HepG2 (cell line): Measurements from ENCODE around the gene BIRC2. TPM values are rescaled to one million over a fixed set of nuclear protein-coding genes. Genes with fewer than 3 reads are reported as not detected.

Source experiments
- ARID3A ChIP-seq: IDR thresholded peaks from 2 replicates; pipeline ENCODE4 v1.6.1; 2012; ENCODE audit warnings: low read depth, low read length, improper control_type of control experiment
- ARNTL ChIP-seq: sonication (generic); formaldehyde crosslinking; IDR thresholded peaks from 2 replicates; pipeline ENCODE4 v1.4.0; 2020; ENCODE audit warnings: mild to moderate bottlenecking, missing genetic modification reagents
- BRCA1 ChIP-seq: sonication (generic); formaldehyde crosslinking; IDR thresholded peaks from 2 replicates; pipeline ENCODE4 v1.4.0; 2020; ENCODE audit warnings: missing genetic modification reagents
- CSRNP2 ChIP-seq: sonication (generic); formaldehyde crosslinking; conservative IDR thresholded peaks from 2 replicates; pipeline ENCODE4 v1.8.0; 2022; ENCODE audit warnings: low read depth, missing genetic modification reagents
- FOXO4 ChIP-seq: sonication (generic); formaldehyde crosslinking; conservative IDR thresholded peaks from 2 replicates; pipeline ENCODE4 v1.8.1; 2023; ENCODE audit warnings: missing genetic modification reagents
- HNF1B ChIP-seq: sonication (generic); formaldehyde crosslinking; IDR thresholded peaks from 2 replicates; pipeline ENCODE4 v1.5.1; 2020; ENCODE audit warnings: mild to moderate bottlenecking, moderate library complexity, missing genetic modification reagents
- KLF15 ChIP-seq: sonication (generic); formaldehyde crosslinking; IDR thresholded peaks from 2 replicates; pipeline ENCODE4 v1.8.1; 2023; ENCODE audit warnings: borderline replicate concordance, mild to moderate bottlenecking, inconsistent platforms, missing genetic modification reagents, mixed read lengths
- KLF6 ChIP-seq: IDR thresholded peaks from 2 replicates; pipeline ENCODE4 v1.8.0; 2016; ENCODE audit warnings: missing biosample characterization, missing genetic modification reagents
- MEIS1 ChIP-seq: sonication (generic); formaldehyde crosslinking; IDR thresholded peaks from 2 replicates; pipeline ENCODE4 v1.9.0; 2021; ENCODE audit warnings: mild to moderate bottlenecking, missing genetic modification reagents, moderate library complexity, borderline replicate concordance
- MLXIP ChIP-seq: sonication (generic); formaldehyde crosslinking; IDR thresholded peaks from 2 replicates; pipeline ENCODE4 v1.9.0; 2021; ENCODE audit warnings: missing genetic modification reagents, borderline replicate concordance
- THRA ChIP-seq: sonication (generic); formaldehyde crosslinking; IDR thresholded peaks from 2 replicates; pipeline ENCODE4 v1.4.0; 2020; ENCODE audit warnings: missing genetic modification reagents, borderline replicate concordance
- ZFP36 ChIP-seq: fragments of 150-350 bp; IDR thresholded peaks from 2 replicates; pipeline ENCODE4 v1.6.1; 2018; ENCODE audit warnings: borderline replicate concordance, low read length, low read depth; ENCODE audit not compliant: partially characterized antibody
- ZFP37 ChIP-seq: sonication (generic); formaldehyde crosslinking; IDR thresholded peaks from 2 replicates; pipeline ENCODE4 v1.4.0; 2020; ENCODE audit warnings: missing genetic modification reagents, borderline replicate concordance
- ZNF441 ChIP-seq: sonication (generic); formaldehyde crosslinking; IDR thresholded peaks from 2 replicates; pipeline ENCODE4 v1.7.0; 2021; ENCODE audit warnings: missing genetic modification reagents, borderline replicate concordance
- ZNF530 ChIP-seq: sonication (generic); formaldehyde crosslinking; IDR thresholded peaks from 2 replicates; pipeline ENCODE4 v1.5.0; 2020; ENCODE audit warnings: low read depth, mild to moderate bottlenecking, missing genetic modification reagents
- ZNF564 ChIP-seq: sonication (generic); formaldehyde crosslinking; IDR thresholded peaks from 2 replicates; pipeline ENCODE4 v1.8.1; 2023; ENCODE audit warnings: mild to moderate bottlenecking, missing genetic modification reagents
- ZNF790 ChIP-seq: sonication (generic); formaldehyde crosslinking; IDR thresholded peaks from 2 replicates; pipeline ENCODE4 v1.8.0; 2022; ENCODE audit warnings: missing genetic modification reagents, mild to moderate bottlenecking, borderline replicate concordance
- polyA plus RNA-seq, 8 experiments: library from polyadenylated mRNA; depleted of rRNA in 3 of 8; stranded (reverse) in 7 of 8; unstranded in 1 of 8; fragments of >200 nt; fragmentation: Illumina TruSeq in 4 of 8; extraction: Trizol in 4 of 8; gene quantifications; 2 replicates each; pipeline versions ENCODE4 v1.2.1 to v1.2.3, GENCODE V29; 2011 to 2016; ENCODE audit warnings: low read depth in 4 of 8, missing spikeins in 1 of 8, mixed read lengths in 1 of 8; ENCODE audit not compliant: insufficient read depth in 1 of 8
- total RNA-seq, 5 experiments: library from RNA; depleted of rRNA; stranded (reverse); fragments of >200 nt; fragmentation: Illumina TruSeq; extraction: Trizol; gene quantifications; 2 replicates each; pipeline ENCODE4 v1.2.3, GENCODE V29; 2016; ENCODE audit warnings: low read depth in 1 of 5

BIRC2 gene
- total and polyA plus RNA-seq, 2 of the 13 experiments (the other 11 are each of a cell fraction or from before 2014, with no cell fraction given), result 61.7 to 62.2 TPM

- peak; percentile 65; the same call in 1 of the 2 replicates for TF ChIP-seq HNF1B (CRISPR knock-in tag)
- TF ChIP-seq KLF6 (CRISPR knock-in tag), result no peak
- no peak for TF ChIP-seq FOXO4
- no peak for TF ChIP-seq MEIS1
- no peak for TF ChIP-seq ARID3A
- TF ChIP-seq ZFP37 (CRISPR knock-in tag), result no peak
- TF ChIP-seq ZNF790, result no peak
- peak; percentile 35; the same call in 1 of the 2 replicates for TF ChIP-seq ZNF564 (CRISPR knock-in tag)
- TF ChIP-seq THRA, result no peak; the same call in 1 of the 2 replicates
- TF ChIP-seq KLF15, result peak; percentile 2; the same call in 1 of the 2 replicates
- TF ChIP-seq MLXIP (CRISPR knock-in tag), result no peak
- no peak for TF ChIP-seq ZNF530 (CRISPR knock-in tag)
- TF ChIP-seq CSRNP2 (CRISPR knock-in tag), result no peak
- TF ChIP-seq ZNF441 (CRISPR knock-in tag), result peak; percentile 91; the same call in 1 of the 2 replicates
- TF ChIP-seq BRCA1 (CRISPR knock-in tag), result 0 out of 2 replicates have a peak, but pooled peaks have one; percentile 57
- TF ChIP-seq ARNTL (CRISPR knock-in tag), result no peak; the same call in 1 of the 2 replicates
- TF ChIP-seq ZFP36, result no peak
These were observed at the start of gene BIRC2 (continued) for GRCh38 chr11:102346748-102347461.
